A204.1 (cell line): Measurements from ENCODE around the gene LRFN4.

Experiments used
- FAIRE-seq: peaks from 2 replicates; lab custom pipeline; 2012; peaks lifted over from hg19 to GRCh38; lab: Jason Lieb, UNC

LRFN4 gene

GRCh38 chr11:66858186-66858938 is 1.5 kb downstream of the LRFN4 start:
- FAIRE-seq = no peak

DNA sequence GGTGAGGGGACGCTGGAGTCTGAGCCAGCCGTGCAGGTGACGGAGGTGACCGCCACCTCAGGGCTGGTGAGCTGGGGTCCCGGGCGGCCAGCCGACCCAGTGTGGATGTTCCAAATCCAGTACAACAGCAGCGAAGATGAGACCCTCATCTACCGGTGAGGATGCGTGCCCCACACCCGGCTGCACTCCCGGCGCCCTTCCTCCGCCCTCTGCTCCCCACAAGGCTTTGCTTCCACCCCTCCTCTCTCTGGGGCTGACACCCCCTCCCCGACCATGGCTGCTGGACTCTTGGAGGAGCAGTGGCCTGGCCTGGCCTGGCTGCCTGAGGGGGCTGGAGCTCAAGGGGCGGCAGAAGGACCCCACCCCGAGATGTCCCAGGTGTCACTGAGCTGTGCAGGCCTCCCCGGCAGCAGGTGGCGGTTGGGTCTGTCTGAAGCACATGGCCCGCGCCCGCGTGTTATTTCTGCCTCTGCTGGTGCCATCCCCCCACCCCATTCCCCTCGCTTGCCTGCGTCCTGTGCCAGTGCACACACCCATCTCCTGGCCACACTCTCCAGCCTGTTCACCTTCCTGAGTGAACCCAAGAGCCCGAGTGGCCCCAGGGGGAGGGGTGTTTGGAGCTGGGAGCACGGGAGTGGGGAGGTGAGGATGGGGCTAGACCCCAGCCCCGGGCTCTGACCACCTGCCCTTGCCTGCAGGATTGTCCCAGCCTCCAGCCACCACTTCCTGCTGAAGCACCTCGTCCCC is 2.2 kb downstream of the LRFN4 start:
- FAIRE-seq = no peak

DNA sequence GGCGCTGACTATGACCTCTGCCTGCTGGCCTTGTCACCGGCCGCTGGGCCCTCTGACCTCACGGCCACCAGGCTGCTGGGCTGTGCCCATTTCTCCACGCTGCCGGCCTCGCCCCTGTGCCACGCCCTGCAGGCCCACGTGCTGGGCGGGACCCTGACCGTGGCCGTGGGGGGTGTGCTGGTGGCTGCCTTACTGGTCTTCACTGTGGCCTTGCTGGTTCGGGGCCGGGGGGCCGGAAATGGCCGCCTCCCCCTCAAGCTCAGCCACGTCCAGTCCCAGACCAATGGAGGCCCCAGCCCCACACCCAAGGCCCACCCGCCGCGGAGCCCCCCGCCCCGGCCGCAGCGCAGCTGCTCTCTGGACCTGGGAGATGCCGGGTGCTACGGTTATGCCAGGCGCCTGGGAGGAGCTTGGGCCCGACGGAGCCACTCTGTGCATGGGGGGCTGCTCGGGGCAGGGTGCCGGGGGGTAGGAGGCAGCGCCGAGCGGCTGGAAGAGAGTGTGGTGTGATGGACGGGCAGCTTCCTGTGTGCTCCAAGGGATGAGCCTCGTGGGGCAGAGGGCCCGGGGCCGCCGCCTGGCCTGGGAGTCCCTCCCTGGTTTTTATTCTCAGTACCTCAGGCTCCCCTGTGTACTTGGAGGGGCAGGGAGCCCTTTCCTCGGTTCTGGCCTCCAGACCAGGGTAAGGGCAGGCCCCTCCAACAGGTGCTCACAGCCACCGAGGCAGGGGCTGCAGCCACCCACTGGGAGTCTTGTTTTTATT is 3.0 kb downstream of the LRFN4 start:
- no peak for FAIRE-seq

GRCh38 chr11:66860449-66860831 is 3.6 kb downstream of the LRFN4 start:
- no peak for FAIRE-seq

GRCh38 chr11:66861038-66861773 is 4.3 kb downstream of the LRFN4 start:
- no peak for FAIRE-seq

GRCh38 chr11:66861774-66862558 is 5.1 kb downstream of the LRFN4 start:
- FAIRE-seq = no peak

DNA sequence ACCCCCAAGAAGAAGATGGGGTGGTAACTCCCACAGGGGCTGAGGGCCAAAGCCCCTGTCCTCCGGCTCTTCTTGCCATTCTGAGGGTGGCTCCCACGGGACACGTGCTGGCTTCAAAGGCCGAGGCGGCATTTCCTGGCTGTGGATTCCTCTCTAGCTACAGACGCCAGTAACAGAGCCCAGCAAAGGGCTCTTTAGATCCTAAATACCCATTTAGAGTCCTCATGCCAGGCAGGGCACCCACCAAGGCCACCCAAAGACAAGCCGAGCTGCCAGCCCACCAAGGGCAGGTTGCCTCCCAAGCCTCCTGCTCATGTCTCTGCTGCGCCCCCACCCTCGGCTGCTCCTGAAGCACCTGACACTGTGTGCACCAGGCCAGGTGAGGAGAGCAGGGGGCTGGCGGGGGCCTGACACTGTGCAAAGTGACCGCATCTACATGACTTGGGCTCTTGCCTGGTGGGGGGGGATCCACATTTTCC is 5.7 kb downstream of the LRFN4 start:
- FAIRE-seq = no peak

- no peak for FAIRE-seq
Observed at GRCh38 chr11:66863428-66864125, 6.7 kb downstream of the LRFN4 start.

DNA sequence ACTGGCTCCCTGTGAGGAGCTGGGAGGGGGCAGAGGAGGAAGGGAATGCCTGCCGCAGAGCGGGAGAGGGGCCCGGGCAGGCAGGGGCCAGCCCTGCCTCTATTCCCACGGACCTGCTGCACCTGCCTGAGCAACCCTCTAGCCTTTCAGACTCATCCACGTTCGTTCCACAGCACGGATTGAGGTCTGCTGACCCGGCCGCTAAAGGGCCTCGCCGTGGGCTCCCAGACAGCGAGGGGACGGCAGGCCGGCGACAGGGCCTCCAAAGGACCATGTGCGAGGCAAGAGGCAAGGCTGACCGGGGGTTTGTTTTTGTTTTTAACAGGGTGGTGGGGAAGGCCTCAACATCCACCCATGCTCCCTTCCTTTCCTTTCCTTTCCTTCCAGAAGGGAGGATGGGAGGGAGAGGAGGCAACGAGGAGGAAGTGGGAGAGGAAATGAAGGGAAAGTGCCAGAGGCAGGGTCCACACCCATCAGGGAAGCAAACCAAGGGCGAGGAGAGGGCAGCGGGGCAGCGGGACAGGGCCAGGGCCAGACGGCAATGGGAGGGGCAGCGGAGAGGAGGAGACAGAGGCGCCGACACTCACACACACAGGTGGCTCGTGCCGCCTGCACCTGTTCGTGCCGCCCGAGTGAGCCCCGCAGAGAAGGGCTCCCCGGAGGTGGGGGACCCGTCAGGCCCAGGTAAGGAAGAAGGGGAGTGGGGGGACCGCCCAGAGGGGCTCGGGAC is 7.5 kb downstream of the LRFN4 start:
- no peak for FAIRE-seq

GRCh38 chr11:66864924-66865697 is 8.2 kb downstream of the LRFN4 start:
- FAIRE-seq = no peak

- no peak for FAIRE-seq
Observed at GRCh38 chr11:66866007-66866406, 9.1 kb downstream of the LRFN4 start.

GRCh38 chr11:66866511-66866986 is 9.7 kb downstream of the LRFN4 start:
- no peak for FAIRE-seq

DNA sequence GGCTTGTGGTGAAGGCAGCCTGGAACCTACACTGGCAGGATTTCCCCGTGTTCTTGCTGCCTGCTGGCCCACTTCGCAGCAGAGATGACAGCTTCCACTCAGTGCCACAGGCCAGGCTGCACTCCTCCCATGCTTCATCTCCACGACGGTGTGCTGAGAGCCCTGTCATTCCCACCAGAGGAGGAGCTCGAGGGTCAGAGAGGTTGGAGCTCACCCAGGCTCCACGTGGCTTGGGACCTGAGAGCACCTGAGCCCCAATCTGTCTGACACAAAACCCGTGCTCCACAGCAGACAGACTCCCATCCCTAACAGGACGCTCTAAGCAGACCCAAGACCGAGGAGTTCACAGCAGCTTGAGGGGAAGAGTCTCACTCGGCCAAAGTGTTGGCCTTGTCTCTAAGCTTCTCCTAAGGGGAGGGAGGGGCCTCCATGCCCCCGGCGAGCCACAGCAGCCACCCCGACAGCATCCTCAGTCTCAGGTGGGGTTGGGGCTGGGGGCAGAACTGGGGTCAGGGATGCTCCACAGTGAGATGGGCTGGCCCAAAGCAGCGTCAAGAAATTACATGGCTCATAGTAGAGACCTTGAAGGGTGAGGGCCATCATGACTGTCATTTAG is 10.7 kb downstream of the LRFN4 start:
- FAIRE-seq = no peak

GRCh38 chr11:66868082-66868725 is 11.3 kb downstream of the LRFN4 start:
- FAIRE-seq = no peak

GRCh38 chr11:66868726-66869566 is 12.1 kb downstream of the LRFN4 start:
- no peak for FAIRE-seq

DNA sequence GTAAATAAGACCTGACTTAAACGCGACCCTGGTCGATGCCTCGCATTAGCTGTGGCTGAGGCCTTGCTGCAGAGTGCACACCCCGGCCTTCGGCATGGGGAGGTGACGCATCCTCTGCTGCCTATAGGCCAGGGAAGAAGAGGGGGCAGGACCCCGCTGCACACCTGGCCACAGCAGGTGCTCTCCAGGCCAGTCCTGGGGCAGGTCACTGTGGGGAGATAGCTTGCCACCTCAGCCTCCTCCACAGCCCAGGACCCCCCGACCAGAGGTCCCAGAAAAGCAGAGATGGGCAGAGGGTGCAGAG is 12.7 kb downstream of the LRFN4 start:
- no peak for FAIRE-seq

- FAIRE-seq = no peak
Observed at GRCh38 chr11:66870131-66870530, 13.3 kb downstream of the LRFN4 start.
